Retinal pigment epithelial cell (primary cell): ENCODE measurements around the gene C12orf57.
"Not testable (repeated sequence)": the region's sequence is repeated elsewhere in the genome, so short reads cannot be mapped to it uniquely, and the experiment has no call there.

Experiments used
- DNase-seq: peaks from one replicate; pipeline ENCODE4 v3.0.0-alpha.2; 2010; ENCODE audit warnings: low read depth
- H3K4me3 ChIP-seq: 2 replicates; pipeline ENCODE4 v1.5.1; 2011; ENCODE audit warnings: mild to moderate bottlenecking, low read length, control low read depth, moderate library complexity
- CTCF ChIP-seq: conservative IDR thresholded peaks from 2 replicates; pipeline ENCODE4 v1.5.1; 2011; ENCODE audit warnings: low read depth, low read length, control low read depth, inconsistent platforms

The C12orf57 gene

DNA sequence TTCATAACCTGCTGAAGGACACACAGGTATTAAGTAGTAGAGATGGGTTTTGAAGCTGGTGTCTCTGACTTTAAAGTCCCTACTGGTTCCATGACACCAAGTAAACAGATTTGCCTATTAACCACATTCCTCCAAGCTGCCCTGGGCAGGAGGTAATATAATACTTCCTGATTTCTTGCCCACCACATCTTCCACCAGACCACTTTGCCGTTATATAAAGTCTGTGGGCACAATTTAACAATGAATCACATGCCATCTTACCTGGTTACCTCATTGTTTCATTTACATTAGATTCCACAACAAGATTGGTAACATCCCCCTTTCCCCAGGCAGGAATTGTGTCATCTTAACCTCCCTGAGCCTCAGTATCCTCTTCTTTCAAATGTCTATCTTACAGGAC is 40.1 kb upstream of the C12orf57 start:
- no peak for TF ChIP-seq CTCF
- no peak overlapping the region for H3K4me3 ChIP-seq
- no peak for DNase-seq

GRCh38 chr12:6904280-6905276 is 39.2 kb upstream of the C12orf57 start, which contains the start of gene LRRC23:
TSS of gene LRRC23 (plus strand) at chr12:6904822. CDS start at chr12:6905634, 812 bp downstream.
- TF ChIP-seq CTCF, result no peak
- peak within 1 kb of the TSS; percentile 71 for H3K4me3 ChIP-seq
- peak; percentile 81 for DNase-seq

DNA sequence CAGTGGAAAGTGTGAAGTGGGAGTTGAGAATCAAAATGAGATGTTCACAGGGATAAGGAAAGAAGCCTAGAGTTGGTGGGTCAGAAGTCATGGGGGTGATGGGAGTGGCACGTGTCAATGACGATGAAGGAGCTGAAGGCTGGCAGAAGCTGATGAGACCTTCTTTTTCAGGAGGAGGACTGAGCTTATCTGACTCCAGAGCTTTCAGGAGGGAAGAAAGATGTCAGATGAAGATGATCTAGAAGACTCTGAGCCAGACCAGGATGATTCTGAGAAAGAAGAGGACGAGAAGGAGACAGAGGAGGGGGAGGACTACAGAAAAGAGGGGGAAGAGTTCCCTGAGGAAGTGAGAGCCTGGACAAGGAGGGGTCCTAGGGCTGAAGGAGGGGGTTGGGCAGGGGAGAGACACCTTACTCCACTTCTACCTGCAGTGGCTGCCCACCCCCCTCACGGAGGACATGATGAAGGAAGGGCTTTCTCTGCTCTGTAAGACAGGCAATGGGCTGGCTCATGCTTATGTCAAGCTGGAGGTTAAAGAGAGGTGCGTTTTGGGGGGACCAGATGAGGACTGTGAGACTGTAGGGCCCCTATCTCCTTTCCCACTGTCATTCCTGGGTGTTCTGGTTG is 38.3 kb upstream of the C12orf57 start:
- DNase-seq, result no peak
- TF ChIP-seq CTCF, result no peak
- H3K4me3 ChIP-seq, result peak overlapping the region; percentile 71

DNA sequence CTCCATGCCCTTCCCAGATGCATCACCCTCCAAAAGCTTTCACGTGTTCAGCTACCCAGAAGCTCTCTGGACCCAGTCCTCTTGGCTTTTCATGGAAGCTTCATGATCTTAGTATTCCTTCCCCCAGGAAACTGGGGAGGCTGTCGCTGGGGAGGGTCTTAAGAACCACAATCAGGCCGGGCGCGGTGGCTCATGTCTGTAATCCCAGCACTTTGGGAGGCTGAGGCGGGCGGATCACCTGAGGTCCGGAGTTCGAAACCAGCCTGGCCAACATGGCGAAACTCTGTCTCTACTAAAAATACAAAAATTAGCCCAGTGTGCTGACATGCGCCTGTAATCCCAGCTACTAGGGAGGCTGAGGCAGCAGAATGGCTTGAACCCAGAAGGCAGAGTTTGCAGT is 35.7 kb upstream of the C12orf57 start:
- not testable (repeated sequence) for H3K4me3 ChIP-seq, DNase-seq

DNA sequence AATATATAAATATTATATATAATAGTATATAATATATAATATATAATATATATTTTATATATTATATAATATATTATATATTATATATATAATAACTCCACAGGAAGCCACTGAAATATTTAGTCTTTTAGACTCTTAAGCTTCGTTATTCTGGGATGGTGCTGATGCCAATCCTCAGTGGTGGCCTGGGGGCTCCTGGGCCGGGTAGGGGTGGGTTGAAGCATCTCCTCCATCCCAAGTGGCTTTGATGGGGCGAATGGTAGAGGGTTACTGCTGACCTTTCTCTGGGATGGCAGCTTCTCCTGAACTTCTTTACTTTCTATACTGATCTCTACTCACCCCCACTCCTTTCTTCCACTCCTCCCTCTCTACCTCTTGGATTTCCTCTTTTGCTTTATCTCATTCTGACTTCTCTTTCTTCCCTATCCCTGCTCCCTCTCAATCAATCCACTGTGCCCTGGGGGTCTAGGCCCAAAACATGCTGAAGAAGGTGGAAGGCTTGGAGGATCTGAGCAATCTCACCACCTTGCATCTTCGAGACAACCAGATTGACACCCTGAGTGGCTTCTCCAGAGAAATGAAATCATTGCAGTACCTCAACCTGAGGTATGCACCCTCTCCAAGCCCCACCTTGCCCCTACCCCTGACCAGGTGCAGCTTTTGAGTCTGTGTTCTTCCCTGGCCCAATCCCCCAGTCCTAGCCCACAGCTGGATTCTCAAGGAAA is 34.2 kb upstream of the C12orf57 start:
- H3K4me3 ChIP-seq, result no peak overlapping the region
- DNase-seq, result no peak
- no peak for TF ChIP-seq CTCF

DNA sequence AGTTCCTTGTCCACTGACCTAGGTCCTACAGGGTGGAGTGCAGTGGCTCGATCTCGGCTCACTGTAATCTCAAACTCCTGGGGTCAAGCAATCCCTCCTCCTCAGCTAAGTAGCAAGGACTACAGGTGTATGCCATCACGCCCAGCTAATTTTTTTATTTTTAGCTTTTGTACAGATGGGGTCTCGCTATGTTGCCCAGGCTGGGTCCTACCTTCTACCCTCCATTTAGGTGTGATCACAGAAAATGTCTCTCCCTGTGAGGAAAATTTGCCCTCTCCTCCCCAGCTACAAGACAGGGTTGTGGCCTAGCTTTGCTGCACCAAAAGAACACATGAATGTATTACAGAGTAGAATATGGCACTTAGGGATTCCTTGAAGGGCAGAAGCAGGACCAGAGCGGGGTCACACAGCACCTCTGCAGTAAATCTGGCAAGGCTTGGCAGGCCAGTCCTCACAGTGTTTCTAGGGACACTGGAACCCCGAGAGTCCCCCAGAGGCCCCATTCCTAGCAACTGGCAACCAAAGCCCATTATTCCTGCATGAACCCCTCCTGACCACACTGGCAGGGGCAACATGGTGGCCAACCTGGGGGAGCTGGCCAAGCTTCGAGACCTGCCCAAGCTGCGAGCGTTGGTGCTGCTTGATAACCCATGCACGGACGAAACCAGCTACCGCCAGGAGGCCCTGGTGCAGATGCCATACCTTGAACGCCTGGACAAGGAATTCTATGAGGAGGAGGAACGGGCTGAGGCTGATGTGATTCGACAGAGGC is 31.5 kb upstream of the C12orf57 start:
- no peak for DNase-seq
- TF ChIP-seq CTCF, result no peak

More for the DNA sequence above, 31.5 kb upstream of the C12orf57 start:
- no peak overlapping the region for H3K4me3 ChIP-seq
